ENCODE measurements around the gene FBXO7.

Gene FBXO7

DNA sequence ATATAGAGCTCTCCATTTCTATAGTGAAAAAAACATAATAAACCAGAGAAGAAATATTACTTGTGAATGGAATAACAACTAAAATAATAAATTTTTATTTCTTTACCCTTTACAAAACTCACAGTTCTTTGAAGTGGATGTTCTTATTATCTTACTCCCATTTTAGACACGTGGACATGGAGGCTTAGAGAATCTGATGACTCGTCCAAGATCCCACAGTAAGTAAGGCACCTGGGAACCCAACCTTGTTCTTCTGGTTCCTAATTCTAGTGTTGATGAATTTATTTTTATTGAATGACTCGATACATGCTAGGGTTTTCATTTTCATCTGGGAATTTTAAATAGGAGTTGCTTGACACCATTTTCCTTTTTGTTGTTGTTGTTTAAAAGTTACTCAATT lies 12.2 kb upstream of the FBXO7 start:
- no peak for DNase-seq (ENCODE audit: low read depth, low spot score)
- H3K27me3 ChIP-seq (ENCODE audit: insufficient read depth, insufficient read length) = no peaks in the 10 kb centered on the region
- H3K4me1 ChIP-seq (ENCODE audit: insufficient read depth, insufficient read length) = no peaks in the 10 kb centered on the region

DNA sequence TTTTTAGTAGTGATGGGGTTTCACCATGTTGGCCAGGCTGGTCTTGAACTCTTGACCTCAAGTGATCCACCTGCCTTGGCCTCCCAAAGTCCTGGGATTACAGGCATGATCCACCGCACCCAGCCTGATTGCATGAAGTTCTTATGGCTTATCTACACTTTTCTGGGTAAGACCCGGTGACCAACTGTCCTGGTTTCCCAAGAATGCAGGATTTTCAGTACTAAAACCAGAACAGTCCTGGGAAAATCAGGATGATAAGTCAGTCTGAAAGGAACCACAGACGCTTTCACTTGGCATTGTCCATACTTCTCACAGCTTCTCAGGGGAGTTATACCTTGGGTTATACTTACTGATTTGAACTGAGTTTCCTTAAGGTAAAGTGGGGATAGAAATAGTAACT lies 8.9 kb upstream of the FBXO7 start:
- no peaks in the 10 kb centered on the region for H3K36me3 ChIP-seq (ENCODE audit: insufficient read depth, insufficient read length, low read length)

More for the DNA sequence above, 12.2 kb upstream of the FBXO7 start:
- TF ChIP-seq ZNF274 (IDR thresholded peaks at IDR 0.05; ENCODE audit: low read depth, low read length) (no peak), SUZ12 (IDR thresholded peaks at IDR 0.05; ENCODE audit: extremely low read depth, insufficient read depth, insufficient read length) (no peak), YY1 (IDR thresholded peaks at IDR 0.05; ENCODE audit: insufficient read depth, insufficient read length) (no peak)
- Histone ChIP-seq H3K9me3 (ENCODE audit: insufficient read depth, low read length) (no peaks in the 10 kb centered on the region), H3K4me3 (ENCODE audit: insufficient read length, low read depth) (no peak overlapping the region), H3K9ac (ENCODE audit: insufficient read length, low read depth) (no peak overlapping the region), H3K36me3 (ENCODE audit: insufficient read depth, insufficient read length, low read length) (no peaks in the 10 kb centered on the region)

GRCh38 chr22:32466496-32466895 lies 8.1 kb upstream of the FBXO7 start:
- Histone ChIP-seq H3K9me3 (ENCODE audit: insufficient read depth, low read length) (no peaks in the 10 kb centered on the region), H3K4me3 (ENCODE audit: insufficient read length, low read depth) (no peak overlapping the region), H3K4me1 (ENCODE audit: insufficient read depth, insufficient read length) (peaks cover 4% of the 10 kb centered on the region), H3K9ac (ENCODE audit: insufficient read length, low read depth) (no peak overlapping the region), H3K27me3 (ENCODE audit: insufficient read depth, insufficient read length) (no peaks in the 10 kb centered on the region), H3K36me3 (ENCODE audit: insufficient read depth, insufficient read length, low read length) (no peaks in the 10 kb centered on the region)
- TF ChIP-seq ZNF274 (IDR thresholded peaks at IDR 0.05; ENCODE audit: low read depth, low read length) (no peak), SUZ12 (IDR thresholded peaks at IDR 0.05; ENCODE audit: extremely low read depth, insufficient read depth, insufficient read length) (no peak), YY1 (IDR thresholded peaks at IDR 0.05; ENCODE audit: insufficient read depth, insufficient read length) (no peak)
- no peak for DNase-seq (ENCODE audit: low read depth, low spot score)

More for the DNA sequence above, 8.9 kb upstream of the FBXO7 start:
- no peaks in the 10 kb centered on the region for H3K27me3 ChIP-seq (ENCODE audit: insufficient read depth, insufficient read length)
- no peaks in the 10 kb centered on the region for H3K9me3 ChIP-seq (ENCODE audit: insufficient read depth, low read length)
- no peak for DNase-seq (ENCODE audit: low read depth, low spot score)
- H3K9ac ChIP-seq (ENCODE audit: insufficient read length, low read depth) = no peak overlapping the region
- no peak for TF ChIP-seq ZNF274 (IDR thresholded peaks at IDR 0.05; ENCODE audit: low read depth, low read length)
- TF ChIP-seq SUZ12 (IDR thresholded peaks at IDR 0.05; ENCODE audit: extremely low read depth, insufficient read depth, insufficient read length) = no peak
- TF ChIP-seq YY1 (IDR thresholded peaks at IDR 0.05; ENCODE audit: insufficient read depth, insufficient read length) = no peak
- no peak overlapping the region for H3K4me3 ChIP-seq (ENCODE audit: insufficient read length, low read depth)
- peaks cover 4% of the 10 kb centered on the region for H3K4me1 ChIP-seq (ENCODE audit: insufficient read depth, insufficient read length)

GRCh38 chr22:32469799-32470212 lies 4.8 kb upstream of the FBXO7 start:
- no peaks in the 10 kb centered on the region for H3K36me3 ChIP-seq (ENCODE audit: insufficient read depth, insufficient read length, low read length)
- H3K9me3 ChIP-seq (ENCODE audit: insufficient read depth, low read length) = no peaks in the 10 kb centered on the region
- H3K4me3 ChIP-seq (ENCODE audit: insufficient read length, low read depth) = no peak overlapping the region
- TF ChIP-seq SUZ12 (IDR thresholded peaks at IDR 0.05; ENCODE audit: extremely low read depth, insufficient read depth, insufficient read length) (no peak), YY1 (IDR thresholded peaks at IDR 0.05; ENCODE audit: insufficient read depth, insufficient read length) (no peak), ZNF274 (IDR thresholded peaks at IDR 0.05; ENCODE audit: low read depth, low read length) (no peak)
- no peak overlapping the region for H3K9ac ChIP-seq (ENCODE audit: insufficient read length, low read depth)
- H3K4me1 ChIP-seq (ENCODE audit: insufficient read depth, insufficient read length) = peaks cover 4% of the 10 kb centered on the region
- DNase-seq (ENCODE audit: low read depth, low spot score) = no peak
- no peaks in the 10 kb centered on the region for H3K27me3 ChIP-seq (ENCODE audit: insufficient read depth, insufficient read length)

DNA sequence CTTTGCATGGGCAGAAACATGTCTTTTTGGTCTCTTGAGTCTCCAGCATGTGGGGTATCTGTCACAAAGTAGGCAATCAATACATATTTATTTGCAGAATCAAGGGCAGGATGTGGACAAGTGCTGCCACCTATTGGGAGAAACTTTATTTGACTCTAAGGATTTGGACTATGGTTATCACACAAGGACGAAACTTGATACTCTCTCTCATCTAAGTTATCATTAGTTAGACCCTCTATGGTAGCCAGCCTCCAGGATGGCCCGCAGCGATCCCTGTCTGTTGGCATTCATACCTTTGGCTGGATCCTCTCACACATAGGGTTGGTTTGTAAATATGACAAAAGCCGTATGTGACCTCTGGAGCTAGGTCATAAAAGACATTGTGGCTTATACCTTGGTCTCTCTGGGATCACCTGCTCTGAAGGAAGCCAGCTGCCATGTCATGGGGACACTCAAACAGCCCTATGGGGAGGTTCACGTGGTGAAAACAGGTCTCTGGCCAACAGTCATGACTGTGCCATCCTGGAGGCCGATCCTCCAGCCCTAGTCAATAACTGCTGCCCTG lies 1.1 kb upstream of the FBXO7 start:
- Histone ChIP-seq H3K4me3 (ENCODE audit: insufficient read length, low read depth) (no peak overlapping the region), H3K27me3 (ENCODE audit: insufficient read depth, insufficient read length) (no peaks in the 10 kb centered on the region), H3K36me3 (ENCODE audit: insufficient read depth, insufficient read length, low read length) (peaks cover under 1% of the 10 kb centered on the region), H3K9me3 (ENCODE audit: insufficient read depth, low read length) (no peaks in the 10 kb centered on the region), H3K4me1 (ENCODE audit: insufficient read depth, insufficient read length) (peaks cover 4% of the 10 kb centered on the region), H3K9ac (ENCODE audit: insufficient read length, low read depth) (no peak overlapping the region)
- no peak for DNase-seq (ENCODE audit: low read depth, low spot score)
- no peak for TF ChIP-seq ZNF274 (IDR thresholded peaks at IDR 0.05; ENCODE audit: low read depth, low read length)

- TF ChIP-seq YY1 (IDR thresholded peaks at IDR 0.05; ENCODE audit: insufficient read depth, insufficient read length) = no peak
- TF ChIP-seq ZNF274 (IDR thresholded peaks at IDR 0.05; ENCODE audit: low read depth, low read length) = no peak
- TF ChIP-seq SUZ12 (IDR thresholded peaks at IDR 0.05; ENCODE audit: extremely low read depth, insufficient read depth, insufficient read length) = no peak
- Histone ChIP-seq H3K4me3 (ENCODE audit: insufficient read length, low read depth) (peak overlapping the region; percentile 78), H3K4me1 (ENCODE audit: insufficient read depth, insufficient read length) (no peaks in the 10 kb centered on the region), H3K36me3 (ENCODE audit: insufficient read depth, insufficient read length, low read length) (peaks cover 17% of the 10 kb centered on the region), H3K9ac (ENCODE audit: insufficient read length, low read depth) (peak overlapping the region; percentile 82), H3K9me3 (ENCODE audit: insufficient read depth, low read length) (no peaks in the 10 kb centered on the region), H3K27me3 (ENCODE audit: insufficient read depth, insufficient read length) (no peaks in the 10 kb centered on the region)
- DNase-seq (ENCODE audit: low read depth, low spot score) = no peak
Measured at GRCh38 chr22:32475468-32476010, 928 bp downstream of the FBXO7 start.

DNA sequence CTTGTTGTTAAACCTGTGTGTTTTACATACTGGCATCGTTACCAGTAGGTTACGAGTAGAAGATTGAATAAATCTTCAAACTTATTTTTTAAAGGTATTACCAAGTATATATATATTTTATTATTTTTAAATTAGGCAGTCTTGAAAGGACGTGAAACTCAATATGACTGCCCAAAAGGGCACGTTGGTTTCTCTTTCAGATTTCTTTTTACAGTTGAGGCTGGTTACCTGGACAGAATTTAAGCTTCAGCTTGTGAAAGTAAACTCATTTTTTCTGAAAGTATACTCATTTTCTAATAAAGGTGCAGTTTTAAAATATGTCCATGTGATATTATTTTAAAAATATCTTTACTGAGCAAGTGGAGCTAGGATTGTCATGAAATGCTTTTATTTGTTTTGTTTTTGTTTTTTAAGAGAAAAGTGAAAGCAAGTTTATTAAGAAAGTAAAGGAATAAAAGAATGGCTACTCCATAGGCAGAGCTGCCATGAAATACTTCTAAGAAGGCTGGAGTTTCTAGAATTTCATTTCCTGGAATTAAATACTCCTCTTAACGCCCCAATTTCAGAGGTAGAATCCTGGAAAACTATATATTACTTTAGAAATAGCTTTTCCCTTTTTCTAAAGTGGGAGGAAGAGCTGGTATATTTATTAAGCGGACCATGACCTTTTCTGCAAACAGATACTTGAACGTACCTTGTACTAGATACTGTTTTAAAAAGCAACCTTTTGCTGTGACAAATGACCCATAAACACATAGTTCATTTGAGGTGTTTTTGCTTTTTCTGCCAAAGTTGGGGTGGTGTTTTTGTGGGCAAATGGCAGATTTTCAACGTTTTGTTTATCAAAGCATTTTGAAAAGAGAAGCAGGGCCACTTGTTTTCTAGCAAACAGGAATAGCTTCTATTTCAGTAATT lies 1.9 kb downstream of the FBXO7 start:
- Histone ChIP-seq H3K4me3 (ENCODE audit: insufficient read length, low read depth) (peak overlapping the region; percentile 78), H3K36me3 (ENCODE audit: insufficient read depth, insufficient read length, low read length) (peaks cover 21% of the 10 kb centered on the region), H3K9ac (ENCODE audit: insufficient read length, low read depth) (no peak overlapping the region), H3K4me1 (ENCODE audit: insufficient read depth, insufficient read length) (no peaks in the 10 kb centered on the region), H3K27me3 (ENCODE audit: insufficient read depth, insufficient read length) (no peaks in the 10 kb centered on the region), H3K9me3 (ENCODE audit: insufficient read depth, low read length) (no peaks in the 10 kb centered on the region)
- TF ChIP-seq ZNF274 (IDR thresholded peaks at IDR 0.05; ENCODE audit: low read depth, low read length) = no peak
- TF ChIP-seq YY1 (IDR thresholded peaks at IDR 0.05; ENCODE audit: insufficient read depth, insufficient read length) = no peak
- no peak for TF ChIP-seq SUZ12 (IDR thresholded peaks at IDR 0.05; ENCODE audit: extremely low read depth, insufficient read depth, insufficient read length)
- no peak for DNase-seq (ENCODE audit: low read depth, low spot score)
